Cardiac fibroblast (primary cell): Measurements from ENCODE around the gene TMEM53.

ENCODE experiments used
- DNase-seq, 2 donors: peaks; one replicate each; pipeline versions ENCODE4 v3.0.0 to v3.0.0-alpha.2; 2010; ENCODE audit warnings: low read depth in 2 of 2
- H3K4me3 ChIP-seq, 2 donors: replicated peaks in 1 of 2; 1 replicate in 1 of 2; 2 replicates in 1 of 2; pipeline ENCODE4 v1.5.1; 2011; ENCODE audit warnings: low read depth in 2 of 2, low read length in 2 of 2, mild to moderate bottlenecking in 2 of 2, moderate library complexity in 1 of 2
- CTCF ChIP-seq: IDR thresholded peaks from one replicate; pipeline ENCODE4 v1.5.1; 2011; ENCODE audit warnings: low read depth, mild to moderate bottlenecking, low read length, inconsistent platforms

TMEM53 gene

GRCh38 chr1:44619261-44619900, 54.9 kb downstream of the TMEM53 start:
- no peak overlapping the region for H3K4me3 ChIP-seq
- DNase-seq = peak in 1 of 2 donors; percentile 25
- TF ChIP-seq CTCF = no peak

- no peak for DNase-seq
- peak overlapping the region; percentile 22 to 41 for H3K4me3 ChIP-seq
- TF ChIP-seq CTCF = no peak
These were observed 56.6 kb downstream of the TMEM53 start for GRCh38 chr1:44617703-44618029.

- peak overlapping the region; percentile 22 to 41 for H3K4me3 ChIP-seq
- DNase-seq = peak; percentile 8 to 18
- TF ChIP-seq CTCF = no peak
These were observed 57.1 kb downstream of the TMEM53 start for GRCh38 chr1:44616991-44617702.

GRCh38 chr1:44616284-44616990, 57.8 kb downstream of the TMEM53 start:
- TF ChIP-seq CTCF = no peak
- peak overlapping the region in 1 of 2 donors; percentile 22 for H3K4me3 ChIP-seq
- DNase-seq = no peak

- no peak overlapping the region for H3K4me3 ChIP-seq
- DNase-seq = no peak
- no peak for TF ChIP-seq CTCF
These were observed 60.3 kb downstream of the TMEM53 start for GRCh38 chr1:44613941-44614340.

GRCh38 chr1:44611866-44612265, 62.4 kb downstream of the TMEM53 start:
- TF ChIP-seq CTCF = no peak
- no peak for DNase-seq
- no peak overlapping the region for H3K4me3 ChIP-seq
